HCT116 (cell line): ENCODE data around the gene RASSF5. TPM values are rescaled to one million over a fixed set of nuclear protein-coding genes. Genes with fewer than 3 reads are reported as not detected.

Experiments used
- ATAC-seq: fragments of 200-7000 bp; cut with Tn5 transposase; 2 replicates; pipeline ENCODE4 v1.9.1; 2020; ENCODE audit warnings: mild to moderate bottlenecking, moderate library complexity
- BruUV-seq: library from RNA; stranded (reverse); fragments of 400-500 nt; replicated peaks from 2 replicates; lab custom pipeline; 2021; lab: Mats Ljungman, UMichigan
- CTCF ChIA-PET: fragments of 300-600 bp; sonication (Branson Sonifier 250); formaldehyde crosslinking; loops from one replicate; lab custom pipeline; 2021; ENCODE audit warnings: antibody characterized with exemption; lab: Charles Lee
- POLR2A ChIA-PET: fragments of 300-600, 350-600 bp; sonication (Branson Sonifier 250); formaldehyde crosslinking; loops from one replicate; lab custom pipeline; 2021; ENCODE audit warnings: antibody characterized with exemption; lab: Charles Lee
- RAD21 ChIA-PET, 2 experiments: fragments of 300-600 bp; sonication (Branson Sonifier 250); formaldehyde crosslinking; loops; one replicate each; lab custom pipeline; 2023; ENCODE audit warnings: low total read pairs in 2 of 2; ENCODE audit not compliant: uncharacterized antibody in 2 of 2, unreplicated experiment in 2 of 2, low non-redundant PET in 1 of 2; lab: Charles Lee
- DNase-seq: peaks from one replicate; pipeline ENCODE4 v3.0.0-alpha.2; 2010; ENCODE audit warnings: low read depth, low spot score
- H2AFZ ChIP-seq: fragments of 200-600 bp; shearing (Covaris generic), sonication (generic); 2 replicates; pipeline ENCODE4 v1.6.1; 2017; ENCODE audit warnings: low read depth, mixed run types, mixed read lengths, antibody characterized with exemption, low read length; ENCODE audit not compliant: poor library complexity, severe bottlenecking
- H3K27ac ChIP-seq: 2 replicates; pipeline ENCODE4 v1.5.1; 2012; ENCODE audit warnings: low read depth, low read length
- H3K27me3 ChIP-seq: fragments of 200-600 bp; sonication (generic); 2 replicates; pipeline ENCODE4 v1.6.1; 2016; ENCODE audit warnings: mixed run types, low read length, mixed read lengths; ENCODE audit not compliant: insufficient read depth
- H3K36me3 ChIP-seq, 2 experiments: fragments of 200-500 bp in 1 of 2; fragments of 200-600 bp in 1 of 2; sonication (Bioruptor generic) in 1 of 2; sonication (generic) in 1 of 2; 2 replicates each; pipeline versions ENCODE4 v1.5.1 to v1.6.1; 2014 to 2016; ENCODE audit warnings: low read length in 2 of 2, inconsistent platforms in 1 of 2, mixed read lengths in 1 of 2, mixed run types in 1 of 2; ENCODE audit not compliant: insufficient read depth in 2 of 2, control insufficient read depth in 1 of 2
- H3K4me1 ChIP-seq, 2 experiments: fragments of 200-600 bp in 1 of 2; sonication (generic) in 1 of 2; 2 replicates each; pipeline versions ENCODE4 v1.5.1 to v1.6.1; 2012 to 2017; ENCODE audit warnings: low read length in 2 of 2, inconsistent platforms in 1 of 2, mild to moderate bottlenecking in 1 of 2, mixed read lengths in 1 of 2, mixed run types in 1 of 2, moderate library complexity in 1 of 2; ENCODE audit not compliant: insufficient read depth in 2 of 2, control insufficient read depth in 1 of 2
- H3K4me2 ChIP-seq: fragments of 200-600 bp; sonication (generic); 2 replicates; pipeline ENCODE4 v1.6.1; 2017; ENCODE audit warnings: mixed run types, low read length, mixed read lengths
- H3K4me3 ChIP-seq, 2 experiments: fragments of 200-600 bp in 1 of 2; sonication (generic) in 1 of 2; replicated peaks in 1 of 2; 2 replicates each; pipeline ENCODE4 v1.5.1; 2011 to 2016; ENCODE audit warnings: low read length in 2 of 2, control low read depth in 1 of 2, low read depth in 1 of 2, mild to moderate bottlenecking in 1 of 2, mixed read lengths in 1 of 2, mixed run types in 1 of 2
- H3K79me2 ChIP-seq: fragments of 200-600 bp; sonication (generic); 2 replicates; pipeline ENCODE4 v1.6.1; 2017; ENCODE audit warnings: mild to moderate bottlenecking, mixed run types, low read length, moderate library complexity, mixed read lengths; ENCODE audit not compliant: insufficient read depth
- H3K9ac ChIP-seq: fragments of 200-600 bp; sonication (generic); 2 replicates; pipeline ENCODE4 v1.6.1; 2016; ENCODE audit warnings: low read length, mixed read lengths
- H3K9me2 ChIP-seq: fragments of 200-600 bp; sonication (generic), shearing (Covaris generic); 2 replicates; pipeline ENCODE4 v1.6.1; 2017; ENCODE audit warnings: mixed run types, mild to moderate bottlenecking, moderate library complexity; ENCODE audit not compliant: insufficient read depth
- H3K9me3 ChIP-seq, 2 experiments: fragments of 200-500 bp in 1 of 2; fragments of 200-600 bp in 1 of 2; sonication (Bioruptor generic) in 1 of 2; sonication (generic) in 1 of 2; 2 replicates each; pipeline ENCODE4 v1.6.1; 2014 to 2017; ENCODE audit warnings: low read length in 2 of 2, mixed read lengths in 2 of 2, inconsistent platforms in 1 of 2, low read depth in 1 of 2, mild to moderate bottlenecking in 1 of 2, mixed run types in 1 of 2, moderate library complexity in 1 of 2; ENCODE audit not compliant: control insufficient read depth in 1 of 2, insufficient read depth in 1 of 2
- H4K20me1 ChIP-seq: fragments of 200-600 bp; sonication (generic), shearing (Covaris generic); 2 replicates; pipeline ENCODE4 v1.6.1; 2017; ENCODE audit warnings: mixed run types, mild to moderate bottlenecking, moderate library complexity; ENCODE audit not compliant: insufficient read depth
- CTCF ChIP-seq, 3 experiments: fragments of 200-600 bp in 1 of 3; sonication (generic) in 1 of 3; IDR thresholded peaks in 2 of 3; conservative IDR thresholded peaks in 1 of 3; 2 replicates each; pipeline ENCODE4 v1.5.1; 2012 to 2017; ENCODE audit warnings: low read depth in 2 of 3, low read length in 2 of 3, antibody characterized with exemption in 1 of 3, borderline replicate concordance in 1 of 3, control low read depth in 1 of 3, mild to moderate bottlenecking in 1 of 3, mixed read lengths in 1 of 3, mixed run types in 1 of 3, moderate library complexity in 1 of 3; ENCODE audit not compliant: insufficient read depth in 1 of 3
- EZH2phosphoT487 ChIP-seq: fragments of 200-600 bp; IDR thresholded peaks from 2 replicates; pipeline ENCODE4 v1.6.1; 2018; ENCODE audit warnings: antibody characterized with exemption, borderline replicate concordance
- JUND ChIP-seq: IDR thresholded peaks from 2 replicates; pipeline ENCODE4 v1.6.1; 2012
- MAX ChIP-seq: IDR thresholded peaks from 2 replicates; pipeline ENCODE4 v1.6.1; 2012
- RAD21 ChIP-seq: IDR thresholded peaks from 2 replicates; pipeline ENCODE4 v1.6.1; 2012; ENCODE audit warnings: low read depth, mild to moderate bottlenecking
- SRF ChIP-seq: IDR thresholded peaks from 2 replicates; pipeline ENCODE4 v1.6.1; 2012; ENCODE audit warnings: low read depth
- ZNF274 ChIP-seq: fragments of 200-500 bp; sonication (Bioruptor generic); IDR thresholded peaks from 2 replicates; pipeline ENCODE4 v1.6.1; 2014; ENCODE audit warnings: mild to moderate bottlenecking, low read depth, low read length, inconsistent platforms
- intact Hi-C: fragments of 100-400 bp; cut with micrococcal nuclease; formaldehyde crosslinking; loops from 2 replicates; pipeline ENCODE4 v1.10.0; 2022
- total RNA-seq: library from RNA; stranded (reverse); gene quantifications from one replicate; pipeline ENCODE4 v1.2.1, GENCODE V29; 2021; ENCODE audit not compliant: unreplicated experiment

RASSF5 gene
- total RNA-seq, 1 experiment from 2014 or later: 5.4 TPM

GRCh38 chr1:206584683-206585082 lies 77.4 kb downstream of the RASSF5 start:
- TF ChIP-seq JUND: no peak
- no peak for TF ChIP-seq EZH2phosphoT487
- TF ChIP-seq ZNF274: no peak
- TF ChIP-seq, all 23 proteins: peak for 0
- intact Hi-C loops: no loop called here
- ATAC-seq (no peak), DNase-seq (no peak)
- Histone ChIP-seq H3K79me2 (no peaks in the 10 kb centered on the region), H3K4me2 (no peak overlapping the region), H3K27me3 (no peaks in the 10 kb centered on the region), H3K9ac (no peak overlapping the region), H3K27ac (no peak overlapping the region), H3K9me2 (no peaks in the 10 kb centered on the region), H4K20me1 (no peaks in the 10 kb centered on the region), H3K36me3 (no peaks in the 10 kb centered on the region), H2AFZ (no peak overlapping the region), H3K9me3 (no peaks in the 10 kb centered on the region), H3K4me3 (no peak overlapping the region), H3K4me1 (peaks cover 0 to 7% of the 10 kb centered on the region in 2 experiments; a peak in 3 of 4 replicates)
- RAD21 ChIA-PET: no interaction called here
- POLR2A ChIA-PET: no interaction called here
- no TSS peak for BruUV-seq
- CTCF ChIA-PET: interaction anchor here (1.3 to 6.9 kb wide), 4 partner anchors 10 to 105 kb away, joined by 4 to 96 read pairs (median 10); no protein-coding TSS in a partner anchor

- no peak overlapping the region for H2AFZ ChIP-seq
- no peak for DNase-seq
- ChIA-PET CTCF (interaction anchor here (1.3 to 6.9 kb wide), 4 partner anchors 26 to 107 kb away, joined by 3 to 96 read pairs (median 4); no protein-coding TSS in a partner anchor), POLR2A (no interaction called here), RAD21 (no interaction called here)
- peaks cover 0 to 1% of the 10 kb centered on the region in 2 experiments; a peak in 1 of 4 replicates for H3K36me3 ChIP-seq
- no peaks in the 10 kb centered on the region for H3K79me2 ChIP-seq
- peaks cover 4 to 20% of the 10 kb centered on the region in 2 experiments; a peak in 3 of 4 replicates for H3K4me1 ChIP-seq
- H3K4me2 ChIP-seq: no peak overlapping the region
- ATAC-seq: no peak
- H3K9me3 ChIP-seq: no peaks in the 10 kb centered on the region
- H3K4me3 ChIP-seq: no peak overlapping the region
- intact Hi-C loops: no loop called here
- H3K9me2 ChIP-seq: no peaks in the 10 kb centered on the region
- BruUV-seq: no TSS peak
- no peaks in the 10 kb centered on the region for H3K27me3 ChIP-seq
- H3K27ac ChIP-seq: no peak overlapping the region
- TF ChIP-seq CTCF (IDR thresholded peaks at IDR 0.05 in 2 of 3, conservative IDR thresholded peaks at IDR 0.05 in 1 of 3; ENCODE audit: borderline replicate concordance in 1 of 3, insufficient read depth in 1 of 3, low read depth in 2 of 3, low read length in 2 of 3) (no peak), MAX (no peak), RAD21 (no peak), SRF (no peak), JUND (no peak)
- no peak overlapping the region for H3K9ac ChIP-seq
- no peaks in the 10 kb centered on the region for H4K20me1 ChIP-seq
Measured at GRCh38 chr1:206586501-206587445, 79.4 kb downstream of the RASSF5 start.
